GM21723 (cell line): ENCODE results near the gene LLGL2.
"Not testable (repeated sequence)": the region's sequence is repeated elsewhere in the genome, so short reads cannot be mapped to it uniquely, and the experiment has no call there.

Source experiments
- ATAC-seq: cut with Tn5 transposase; IDR thresholded peaks from one replicate; pipeline ENCODE4 v1.9.1; 2021; ENCODE audit warnings: mild to moderate bottlenecking, moderate library complexity; ENCODE audit not compliant: unreplicated experiment

Gene LLGL2

GRCh38 chr17:75589919-75590303 lies 64.4 kb downstream of the LLGL2 start:
- ATAC-seq, result no peak

- no peak for ATAC-seq
These were observed 64.8 kb downstream of the LLGL2 start for GRCh38 chr17:75590314-75590761.

- ATAC-seq, result no peak
These were observed 65.6 kb downstream of the LLGL2 start for GRCh38 chr17:75590849-75591721.

- no peak for ATAC-seq
These were observed 66.3 kb downstream of the LLGL2 start for GRCh38 chr17:75591722-75592302.

GRCh38 chr17:75592348-75593020 lies 67.0 kb downstream of the LLGL2 start:
- no peak for ATAC-seq

GRCh38 chr17:75593430-75593829 lies 67.9 kb downstream of the LLGL2 start:
- not testable (repeated sequence) for ATAC-seq

DNA sequence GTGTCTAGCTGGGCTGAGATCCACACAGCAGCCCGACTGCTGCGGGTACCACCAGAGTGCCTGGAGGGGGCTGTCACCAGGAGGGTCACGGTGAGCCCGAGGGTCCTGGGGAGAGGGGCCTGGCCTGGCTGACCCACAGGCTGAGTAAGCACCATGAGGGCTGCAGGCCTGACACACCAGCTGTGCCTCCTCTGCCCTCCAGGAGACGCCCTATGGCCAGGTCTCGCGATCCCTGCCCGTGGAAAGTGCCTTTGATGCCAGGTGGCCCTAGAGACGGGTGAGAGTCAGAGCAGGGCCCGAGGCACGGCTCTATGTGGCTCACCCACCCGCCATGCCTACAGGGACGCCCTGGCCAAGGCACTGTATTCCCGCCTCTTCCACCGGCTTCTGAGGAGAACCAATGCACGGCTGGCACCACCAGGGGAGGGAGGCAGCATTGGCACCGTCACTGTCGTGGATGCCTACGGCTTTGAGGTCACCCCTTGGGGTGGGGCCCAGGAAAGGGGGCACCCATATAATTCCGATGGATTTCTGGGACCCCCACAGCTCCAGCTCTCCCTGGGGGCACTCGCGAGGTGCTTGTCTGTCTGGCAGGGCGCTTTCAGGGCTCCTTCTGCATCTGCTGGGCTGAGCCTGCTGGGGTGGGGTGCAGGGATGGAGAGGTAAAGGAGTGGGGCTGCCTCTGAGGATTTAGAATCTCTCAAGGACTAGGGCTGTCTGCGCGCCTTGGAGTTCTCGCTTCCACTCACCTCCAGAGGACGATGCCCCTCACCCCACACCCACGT lies 69.2 kb downstream of the LLGL2 start:
- ATAC-seq, result no peak

- no peak for ATAC-seq
These were observed 69.9 kb downstream of the LLGL2 start for GRCh38 chr17:75595284-75595919.

- no peak for ATAC-seq
These were observed 70.4 kb downstream of the LLGL2 start for GRCh38 chr17:75595920-75596313.

DNA sequence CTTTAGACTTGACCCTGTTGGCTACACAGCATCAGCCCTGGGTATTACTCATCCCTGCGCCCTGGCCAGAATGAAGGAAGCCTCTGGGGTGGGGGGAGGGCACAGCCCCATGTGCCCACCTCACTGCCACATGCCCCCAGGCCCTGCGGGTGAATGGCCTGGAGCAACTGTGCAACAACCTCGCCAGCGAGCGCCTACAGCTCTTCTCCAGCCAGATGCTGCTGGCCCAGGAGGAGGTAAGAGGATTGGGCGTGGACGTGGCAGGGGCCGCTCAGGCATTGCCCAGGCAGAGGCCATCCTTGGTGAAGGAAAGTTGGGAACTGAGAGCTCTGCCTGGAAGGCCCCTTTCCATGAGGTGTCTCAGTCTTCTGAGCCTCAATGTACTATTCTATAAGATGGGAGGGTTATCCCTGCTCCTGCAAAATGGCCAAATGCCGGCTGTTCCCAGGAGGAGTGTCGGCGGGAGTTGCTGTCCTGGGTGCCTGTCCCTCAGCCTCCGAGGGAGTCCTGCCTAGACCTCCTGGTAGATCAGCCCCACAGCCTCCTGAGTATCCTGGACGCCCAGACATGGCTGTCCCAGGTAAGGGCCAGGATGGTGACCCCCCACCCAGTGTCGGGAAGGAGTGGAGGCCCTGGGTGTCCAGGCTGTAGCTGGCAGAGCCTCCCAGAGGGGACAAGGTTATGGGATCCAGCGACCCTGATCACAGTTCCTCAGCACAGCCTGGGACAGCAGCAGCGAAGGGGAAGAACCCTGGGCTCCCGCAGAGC lies 71.0 kb downstream of the LLGL2 start:
- no peak for ATAC-seq

DNA sequence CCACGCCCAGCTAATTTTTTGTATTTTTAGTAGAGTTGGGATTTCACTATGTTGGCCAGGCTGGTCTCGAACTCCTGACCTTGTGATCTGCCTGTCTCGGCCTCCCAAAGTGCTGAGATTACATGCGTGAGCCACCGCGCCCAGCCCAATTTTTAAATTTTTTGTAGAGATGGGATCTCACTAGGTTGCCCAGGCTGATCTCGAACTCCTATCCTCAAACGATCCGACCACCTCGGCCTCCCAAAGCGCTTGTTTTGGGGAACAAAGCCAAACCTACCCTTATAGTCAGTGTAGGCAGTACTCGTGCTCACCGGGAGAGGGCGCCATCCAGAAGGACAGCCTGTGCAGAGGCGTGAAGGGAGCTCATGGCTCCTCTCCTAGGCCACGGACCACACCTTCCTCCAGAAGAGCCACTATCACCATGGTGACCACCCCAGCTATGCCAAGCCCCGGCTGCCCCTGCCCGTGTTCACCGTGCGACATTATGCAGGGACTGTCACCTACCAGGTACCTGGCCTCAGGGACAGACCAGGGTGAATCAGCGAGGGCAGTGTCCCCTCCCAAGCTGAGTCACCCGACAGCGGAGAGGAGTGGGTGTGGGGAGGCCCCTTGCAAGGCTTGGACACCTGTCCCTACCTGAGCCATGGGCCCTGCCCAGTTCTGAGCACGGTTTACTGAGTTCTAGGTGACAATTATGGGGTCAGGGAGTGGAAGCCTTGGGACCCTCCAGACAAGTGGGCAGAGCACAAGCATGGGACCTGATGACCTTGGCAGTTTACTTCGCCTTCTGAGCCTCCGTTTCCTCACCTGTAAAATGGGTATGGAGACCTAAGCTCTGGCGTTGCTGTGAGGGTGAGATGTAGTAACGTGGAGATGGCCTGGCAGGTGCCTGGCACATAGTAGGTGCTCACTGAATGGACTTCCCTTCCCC lies 75.8 kb downstream of the LLGL2 start:
- no peak for ATAC-seq

GRCh38 chr17:75602644-75603043 lies 77.1 kb downstream of the LLGL2 start:
- ATAC-seq, result no peak

- no peak for ATAC-seq
These were observed 77.6 kb downstream of the LLGL2 start for GRCh38 chr17:75603123-75603522.

GRCh38 chr17:75604034-75604695 lies 78.7 kb downstream of the LLGL2 start:
- ATAC-seq, result no peak

DNA sequence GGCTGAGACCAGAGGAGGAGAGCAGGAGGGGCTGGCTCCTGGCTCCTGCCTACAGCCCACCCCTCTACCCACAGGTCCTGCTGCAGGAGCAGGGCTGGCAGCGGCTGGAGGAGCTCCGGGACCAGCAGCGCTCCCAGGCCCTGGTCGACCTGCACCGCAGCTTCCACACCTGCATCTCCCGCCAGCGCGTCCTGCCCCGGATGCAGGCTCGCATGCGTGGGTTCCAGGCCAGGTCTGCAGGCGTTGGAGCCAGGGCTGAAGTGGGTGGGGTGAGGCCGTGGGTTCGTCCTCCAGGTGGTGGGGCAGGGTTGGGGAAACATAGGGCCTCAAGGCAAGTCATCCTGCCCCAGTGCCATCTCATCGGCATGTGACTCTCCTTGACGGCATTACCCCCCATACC lies 80.3 kb downstream of the LLGL2 start:
- ATAC-seq, result no peak

- no peak for ATAC-seq
These were observed 81.6 kb downstream of the LLGL2 start for GRCh38 chr17:75607086-75607485.

DNA sequence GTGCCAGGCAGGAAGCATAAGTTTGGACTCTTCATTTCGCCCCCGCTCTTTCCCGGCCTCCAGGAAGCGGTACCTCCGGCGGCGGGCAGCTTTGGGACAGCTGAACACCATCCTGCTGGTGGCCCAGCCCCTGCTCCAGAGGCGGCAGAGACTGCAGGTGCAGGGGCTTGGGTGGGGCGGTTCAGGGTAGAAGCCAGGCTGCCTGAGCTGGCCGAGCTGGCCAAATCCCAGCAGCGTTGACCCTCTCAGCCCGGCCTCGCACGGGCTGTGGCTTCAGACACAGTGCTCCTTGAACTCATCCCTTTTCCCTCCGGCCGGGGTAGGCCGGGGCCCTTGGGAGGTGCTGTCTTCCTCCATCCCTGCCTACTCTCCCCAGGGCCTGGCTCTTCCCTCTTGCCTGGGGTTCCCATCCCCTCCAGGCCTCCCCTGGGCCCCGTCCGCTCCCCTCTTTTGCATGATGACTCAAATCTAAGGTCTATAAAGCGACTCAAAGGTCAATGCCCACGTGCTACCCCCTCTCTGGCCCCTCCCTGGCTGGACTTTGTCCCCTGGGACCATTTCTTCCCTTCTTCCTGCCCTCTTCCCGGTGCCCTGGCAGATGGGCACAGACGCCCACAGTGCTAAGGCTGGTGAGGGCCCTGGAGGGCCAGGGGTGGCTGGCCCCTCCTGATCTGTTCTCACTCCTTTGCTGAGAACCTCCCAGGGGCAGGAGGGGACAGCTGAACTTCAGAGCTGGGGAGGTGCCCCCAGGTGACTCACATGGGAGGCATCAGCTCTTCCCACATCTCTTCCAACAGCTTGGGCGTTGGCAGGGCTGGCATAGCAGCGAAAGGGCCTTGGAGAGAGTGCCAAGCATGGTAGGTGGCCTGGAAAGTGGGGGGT lies 84.8 kb downstream of the LLGL2 start:
- no peak for ATAC-seq
